GM21786 (cell line): Measurements from ENCODE around the gene SULT6B1.
"Not testable (repeated sequence)": the region's sequence is repeated elsewhere in the genome, so short reads cannot be mapped to it uniquely, and the experiment has no call there.

ENCODE experiments used
- ATAC-seq: cut with Tn5 transposase; IDR thresholded peaks from one replicate; pipeline ENCODE4 v1.9.1; 2021; ENCODE audit not compliant: unreplicated experiment

SULT6B1 gene

GRCh38 chr2:37196320-37197195 is 8.1 kb upstream of the SULT6B1 start, which contains the start of gene CEBPZOS:
TSS of gene CEBPZOS (plus strand) at chr2:37196496. CDS start at chr2:37199705, 3,209 bp downstream.
- ATAC-seq = peak; percentile 66

GRCh38 chr2:37195862-37196319 is 7.4 kb upstream of the SULT6B1 start:
- ATAC-seq = not testable (repeated sequence)

GRCh38 chr2:37192551-37192950 is 4.1 kb upstream of the SULT6B1 start:
- no peak for ATAC-seq

- no peak for ATAC-seq
Measured at GRCh38 chr2:37191747-37192146, 3.3 kb upstream of the SULT6B1 start.

GRCh38 chr2:37191253-37191652 is 2.8 kb upstream of the SULT6B1 start:
- ATAC-seq = no peak

- no peak for ATAC-seq
Measured at GRCh38 chr2:37190290-37190689, 1.8 kb upstream of the SULT6B1 start.

- no peak for ATAC-seq
Measured at GRCh38 chr2:37189452-37190153, 1.1 kb upstream of the SULT6B1 start.

GRCh38 chr2:37181726-37182684 is 6.5 kb downstream of the SULT6B1 start:
- ATAC-seq = no peak

GRCh38 chr2:37180640-37181039 is 7.8 kb downstream of the SULT6B1 start:
- no peak for ATAC-seq

- no peak for ATAC-seq
Measured at GRCh38 chr2:37180006-37180639, 8.3 kb downstream of the SULT6B1 start.

GRCh38 chr2:37173741-37174140 is 14.7 kb downstream of the SULT6B1 start:
- no peak for ATAC-seq

GRCh38 chr2:37171624-37171950 is 16.9 kb downstream of the SULT6B1 start:
- no peak for ATAC-seq

GRCh38 chr2:37168217-37168981 is 20.1 kb downstream of the SULT6B1 start:
- no peak for ATAC-seq

GRCh38 chr2:37167636-37168180 is 20.8 kb downstream of the SULT6B1 start:
- ATAC-seq = no peak

- ATAC-seq = no peak
Measured at GRCh38 chr2:37164757-37165156, 23.7 kb downstream of the SULT6B1 start.

GRCh38 chr2:37156857-37157714 is 31.4 kb downstream of the SULT6B1 start, which contains the start of gene EIF2AK2:
TSS of gene EIF2AK2 (minus strand) at chr2:37156980. CDS start at chr2:37147806, 9,174 bp downstream.
- ATAC-seq = peak; percentile 86

- peak; percentile 30 for ATAC-seq
Measured at GRCh38 chr2:37156071-37156856, 32.2 kb downstream of the SULT6B1 start.

- no peak for ATAC-seq
Measured at GRCh38 chr2:37154785-37155184, 33.7 kb downstream of the SULT6B1 start.
